Activated naive CD8-positive, alpha-beta T cell treated with anti-CD3 and anti-CD28 coated beads, Interleukin-2, amount 50 U/mL, for 24 hours (primary cell): ENCODE measurements around the gene METTL16.
A peak's percentile ranks its signal among the peaks of the same experiment; 100 is the strongest.
"Not testable (repeated sequence)": the region's sequence is repeated elsewhere in the genome, so short reads cannot be mapped to it uniquely, and the experiment has no call there.

Experiments
- ATAC-seq: fragments of 150-1000 bp; cut with Tn5 transposase; one replicate; pipeline ENCODE4 v1.10.0; 2021
- DNase-seq: peaks from one replicate; pipeline ENCODE4 v3.0.0; 2021
- H3K27ac Mint-ChIP-seq: one replicate; pipeline ENCODE4 v1.8.0; 2021; ENCODE audit warnings: mild to moderate bottlenecking, mixed read lengths
- H3K27me3 Mint-ChIP-seq: one replicate; pipeline ENCODE4 v1.8.0; 2021; ENCODE audit warnings: mixed read lengths
- H3K36me3 Mint-ChIP-seq: one replicate; pipeline ENCODE4 v1.8.0; 2021; ENCODE audit warnings: low read depth, mixed read lengths
- H3K4me1 Mint-ChIP-seq: one replicate; pipeline ENCODE4 v1.8.0; 2021; ENCODE audit warnings: mixed read lengths
- H3K4me3 Mint-ChIP-seq: one replicate; pipeline ENCODE4 v1.8.0; 2021; ENCODE audit warnings: mild to moderate bottlenecking, moderate library complexity, mixed read lengths
- H3K9me3 Mint-ChIP-seq: one replicate; pipeline ENCODE4 v1.8.0; 2021; ENCODE audit warnings: mixed read lengths

Gene METTL16

DNA sequence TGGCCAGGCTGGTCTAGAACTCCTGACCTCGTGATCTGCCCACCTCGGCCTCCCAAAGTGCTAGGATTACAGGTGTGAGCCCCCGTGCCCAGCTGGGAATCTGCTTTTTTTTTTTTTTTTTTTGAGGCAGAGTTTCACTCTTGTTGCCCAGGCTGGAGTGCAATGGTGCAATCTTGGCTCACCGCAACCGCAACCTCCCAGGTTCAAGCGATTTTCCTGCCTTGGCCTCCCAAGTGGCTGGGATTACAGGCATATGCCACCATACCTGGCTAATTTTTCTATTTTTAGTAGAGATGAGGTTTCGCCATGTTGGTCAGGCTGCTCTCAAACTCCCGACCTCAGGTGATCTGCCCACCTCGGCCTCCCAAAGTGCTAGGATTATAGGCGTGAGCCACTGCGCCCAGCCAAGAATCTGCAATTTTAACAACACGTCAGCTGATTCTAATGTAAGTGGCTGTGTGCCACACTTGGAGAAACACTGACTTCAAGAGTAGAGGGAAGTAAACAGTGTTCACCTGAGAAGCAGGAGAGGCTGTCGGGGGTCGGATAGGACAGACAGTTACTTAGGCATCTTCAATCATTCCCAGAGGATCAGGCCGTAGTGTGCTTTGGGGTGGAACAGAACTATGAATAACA lies 10.2 kb upstream of the METTL16 start:
- DNase-seq, ATAC-seq, H3K27ac Mint-ChIP-seq, H3K36me3 Mint-ChIP-seq, H3K9me3 Mint-ChIP-seq, H3K27me3 Mint-ChIP-seq, H3K4me3 Mint-ChIP-seq, H3K4me1 Mint-ChIP-seq: not testable (repeated sequence)

DNA sequence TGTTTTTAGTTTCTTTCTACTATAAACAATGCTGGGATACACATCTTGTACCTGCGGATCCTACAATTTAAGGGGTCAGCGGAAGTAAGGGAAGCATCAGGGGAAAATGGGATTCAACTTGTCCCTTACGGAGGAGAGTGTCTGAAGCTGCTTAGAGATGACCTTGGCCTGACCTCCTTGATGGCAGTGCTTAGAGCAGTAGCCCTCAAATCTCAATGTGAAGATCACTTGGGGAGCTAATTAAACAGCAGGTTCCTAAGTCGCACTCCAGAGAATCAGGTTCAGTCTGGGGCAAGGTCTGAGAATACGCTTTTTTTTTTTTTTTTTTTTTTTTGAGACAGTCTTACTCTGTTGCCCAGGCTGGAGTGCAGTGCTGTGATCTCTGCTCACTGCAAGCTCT lies 9.6 kb upstream of the METTL16 start:
- Mint-ChIP-seq H3K27me3 (no peaks in the 10 kb centered on the region), H3K4me1 (no peaks in the 10 kb centered on the region), H3K9me3 (no peaks in the 10 kb centered on the region), H3K27ac (no peak overlapping the region), H3K4me3 (no peak overlapping the region), H3K36me3 (peaks cover 1% of the 10 kb centered on the region)
- ATAC-seq (no peak), DNase-seq (no peak)

DNA sequence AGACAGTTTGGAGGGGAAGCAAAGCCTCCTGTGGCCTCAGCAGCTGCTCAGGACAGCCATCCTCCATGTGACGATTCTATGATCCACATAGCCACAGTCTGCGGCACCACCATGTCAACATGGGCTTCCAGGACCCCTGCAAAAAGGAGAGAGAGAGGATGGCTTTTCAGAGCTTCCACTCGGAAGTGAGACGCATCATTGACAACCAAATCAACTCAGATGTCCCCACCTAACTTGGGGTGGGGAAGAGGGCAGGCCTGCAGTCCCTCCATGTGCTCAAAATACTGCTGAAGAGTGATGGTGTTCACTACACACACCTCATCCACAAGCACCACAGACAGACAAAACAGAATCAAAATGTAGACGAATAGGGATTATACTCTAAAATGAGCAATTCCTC lies 5.9 kb upstream of the METTL16 start:
- Mint-ChIP-seq H3K27me3 (no peaks in the 10 kb centered on the region), H3K9me3 (no peaks in the 10 kb centered on the region), H3K36me3 (no peaks in the 10 kb centered on the region), H3K4me1 (peaks cover 3% of the 10 kb centered on the region), H3K27ac (no peak overlapping the region), H3K4me3 (no peak overlapping the region)
- ATAC-seq (no peak), DNase-seq (no peak)

DNA sequence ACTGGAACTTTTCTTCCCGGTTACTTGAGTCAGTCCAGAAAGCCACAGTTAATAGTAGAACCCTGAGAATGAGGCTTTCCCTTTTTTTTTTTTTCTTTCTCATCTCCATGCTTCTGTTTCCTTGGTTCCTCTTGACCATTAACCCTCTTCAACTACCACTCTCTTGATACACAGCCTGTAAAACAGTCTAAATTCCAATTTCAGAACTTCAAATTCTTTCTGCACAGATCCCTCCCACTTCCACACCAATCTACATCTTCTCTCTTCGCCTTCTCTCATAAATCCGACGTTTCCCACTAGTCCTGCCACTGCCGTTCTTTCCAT lies 588 bp downstream of the METTL16 start:
- Mint-ChIP-seq H3K4me3 (no peak overlapping the region), H3K4me1 (peaks cover 17% of the 10 kb centered on the region), H3K9me3 (no peaks in the 10 kb centered on the region), H3K27ac (no peak overlapping the region), H3K27me3 (no peaks in the 10 kb centered on the region), H3K36me3 (peaks cover 16% of the 10 kb centered on the region)
- DNase-seq (no peak), ATAC-seq (no peak)

DNA sequence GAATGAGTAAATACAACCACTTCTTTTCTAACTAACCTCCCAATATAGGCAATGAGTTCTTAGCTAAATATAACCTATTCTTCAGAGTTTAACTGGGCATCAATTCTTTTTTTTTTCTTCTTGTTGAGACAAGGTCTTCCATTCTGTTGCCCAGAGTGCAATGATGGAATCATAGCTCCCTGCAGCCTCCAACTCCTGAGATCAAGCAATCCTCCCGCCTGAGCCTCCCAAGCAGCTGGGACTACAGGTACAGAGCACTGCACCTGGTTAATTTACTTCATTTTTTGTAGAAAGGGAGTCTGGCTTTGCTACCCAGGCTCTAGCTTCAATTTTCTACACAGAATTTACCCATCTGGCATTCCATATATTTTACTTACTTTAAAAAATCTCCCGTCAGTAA lies 1.1 kb downstream of the METTL16 start:
- peaks cover 21% of the 10 kb centered on the region for H3K4me1 Mint-ChIP-seq

DNA sequence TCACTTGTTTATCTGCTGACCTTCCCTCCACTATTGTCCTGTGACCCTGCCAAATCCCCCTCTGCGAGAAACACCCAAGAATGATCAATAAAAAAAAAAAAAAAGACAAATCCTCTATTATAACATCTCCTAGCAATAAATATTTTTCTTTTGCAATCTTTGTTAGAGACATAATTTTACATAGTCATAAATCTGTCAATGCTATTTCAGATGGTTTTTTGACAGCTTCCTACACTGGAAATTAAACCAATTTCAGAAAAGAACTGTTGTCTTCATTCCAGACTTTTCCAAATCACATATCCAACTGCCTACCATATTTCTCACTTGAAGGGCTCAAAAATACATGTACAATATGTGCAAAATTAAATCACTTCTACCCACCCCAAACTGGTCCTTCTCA lies 3.7 kb downstream of the METTL16 start:
- Mint-ChIP-seq H3K27me3 (no peaks in the 10 kb centered on the region), H3K9me3 (no peaks in the 10 kb centered on the region), H3K27ac (peak overlapping the region; percentile 1), H3K4me1 (peaks cover 26% of the 10 kb centered on the region), H3K4me3 (no peak overlapping the region), H3K36me3 (peaks cover 30% of the 10 kb centered on the region)
- DNase-seq = no peak
- no peak for ATAC-seq

More for the DNA sequence above, 1.1 kb downstream of the METTL16 start:
- Mint-ChIP-seq H3K27me3 (no peaks in the 10 kb centered on the region), H3K9me3 (no peaks in the 10 kb centered on the region), H3K4me3 (no peak overlapping the region), H3K36me3 (peaks cover 20% of the 10 kb centered on the region), H3K27ac (no peak overlapping the region)
- DNase-seq (no peak), ATAC-seq (no peak)

DNA sequence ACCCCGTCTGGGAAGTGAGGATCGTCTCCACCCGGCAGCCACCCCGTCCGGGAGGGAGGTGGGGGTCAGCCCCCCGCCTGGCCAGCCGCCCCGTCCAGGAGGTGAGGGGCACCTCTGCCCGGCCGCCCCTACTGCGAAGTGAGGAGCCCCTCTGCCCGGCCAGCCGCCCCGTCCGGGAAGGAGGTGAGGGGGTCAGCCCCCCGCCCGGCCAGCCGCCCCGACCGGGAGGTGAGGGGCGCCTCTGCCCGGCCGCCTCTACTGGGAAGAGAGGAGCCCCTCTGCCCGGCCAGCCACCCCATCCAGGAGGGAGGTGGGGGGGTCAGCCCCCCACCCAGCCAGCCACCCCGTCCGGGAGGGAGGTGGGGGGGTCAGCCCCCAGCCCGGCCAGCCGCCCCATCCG lies 4.7 kb downstream of the METTL16 start:
- DNase-seq, H3K27ac Mint-ChIP-seq, H3K27me3 Mint-ChIP-seq, H3K9me3 Mint-ChIP-seq, ATAC-seq, H3K4me3 Mint-ChIP-seq: not testable (repeated sequence)
- H3K4me1 Mint-ChIP-seq = peaks cover 29% of the 10 kb centered on the region
- peaks cover 36% of the 10 kb centered on the region for H3K36me3 Mint-ChIP-seq

DNA sequence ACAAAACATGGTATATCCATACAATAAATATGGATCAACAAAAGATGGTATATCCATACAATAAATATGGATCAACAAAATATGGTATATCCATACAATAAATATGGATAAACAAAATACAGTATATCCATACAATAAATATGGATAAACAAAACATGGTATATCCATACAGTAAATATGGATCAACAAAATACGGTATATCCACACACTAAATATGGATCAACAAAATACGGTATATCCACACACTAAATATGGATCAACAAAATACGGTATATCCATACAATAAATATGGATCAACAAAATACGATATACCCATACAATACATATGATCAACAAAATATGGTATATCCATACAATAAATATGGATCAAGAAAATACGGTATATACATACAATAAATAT lies 8.1 kb downstream of the METTL16 start:
- H3K9me3 Mint-ChIP-seq = no peaks in the 10 kb centered on the region
- DNase-seq = no peak
- H3K27me3 Mint-ChIP-seq = no peaks in the 10 kb centered on the region
- no peak overlapping the region for H3K27ac Mint-ChIP-seq
- H3K4me3 Mint-ChIP-seq = no peak overlapping the region
- H3K4me1 Mint-ChIP-seq = peaks cover 24% of the 10 kb centered on the region
- peaks cover 42% of the 10 kb centered on the region for H3K36me3 Mint-ChIP-seq
- ATAC-seq = no peak

DNA sequence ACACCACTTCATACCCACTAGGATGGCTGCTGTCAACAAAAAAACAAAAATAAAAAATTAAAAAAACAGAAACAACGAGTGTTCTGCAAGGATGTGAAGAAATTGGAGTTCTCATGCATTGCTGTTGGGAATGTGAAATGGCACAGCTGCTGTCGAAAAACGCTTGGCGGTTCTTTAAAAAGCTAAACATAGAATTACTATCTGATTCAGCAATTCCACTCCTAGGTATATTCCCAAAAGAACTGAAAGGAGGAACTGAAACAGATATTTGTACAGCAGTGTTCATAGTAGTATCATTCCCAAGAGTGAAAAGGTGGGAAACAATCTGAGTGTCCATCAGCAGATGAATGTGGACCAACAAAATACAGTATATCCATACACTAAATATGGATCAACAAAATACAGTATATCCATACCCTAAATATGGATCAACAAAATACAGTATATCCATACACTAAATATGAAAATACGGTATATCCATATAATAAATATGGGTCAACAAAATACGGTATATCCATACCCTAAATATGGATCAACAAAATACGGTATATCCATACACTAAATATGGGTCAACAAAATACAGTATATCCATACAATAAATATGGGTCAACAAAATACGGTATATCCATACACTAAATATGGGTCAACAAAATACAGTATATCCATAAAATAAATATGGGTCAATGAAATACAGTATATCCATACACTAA lies 8.7 kb downstream of the METTL16 start:
- Mint-ChIP-seq H3K27ac (no peak overlapping the region), H3K27me3 (no peaks in the 10 kb centered on the region), H3K36me3 (peaks cover 37% of the 10 kb centered on the region), H3K4me1 (peaks cover 18% of the 10 kb centered on the region), H3K4me3 (no peak overlapping the region), H3K9me3 (no peaks in the 10 kb centered on the region)
- DNase-seq (no peak), ATAC-seq (no peak)

DNA sequence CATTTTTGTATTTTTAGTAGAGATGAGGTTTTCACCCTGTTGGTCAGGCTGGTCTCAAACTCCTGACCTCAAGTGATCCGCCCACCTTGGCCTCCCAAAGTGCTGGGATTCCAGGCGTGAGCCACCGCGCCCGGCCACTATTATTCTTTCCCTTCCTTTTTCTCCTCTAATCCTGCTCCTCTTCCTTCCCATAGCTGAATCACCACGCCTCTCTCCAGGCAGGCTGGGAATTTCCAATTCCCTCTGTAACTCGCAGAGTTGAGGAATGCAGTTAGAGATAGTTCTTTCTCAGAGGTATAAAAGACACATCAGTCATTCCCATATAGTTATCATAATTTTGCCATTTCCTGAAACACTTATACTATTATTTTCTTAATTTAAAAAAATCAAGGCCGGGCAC lies 11.2 kb downstream of the METTL16 start:
- ATAC-seq = no peak
- peaks cover 12% of the 10 kb centered on the region for H3K4me1 Mint-ChIP-seq

DNA sequence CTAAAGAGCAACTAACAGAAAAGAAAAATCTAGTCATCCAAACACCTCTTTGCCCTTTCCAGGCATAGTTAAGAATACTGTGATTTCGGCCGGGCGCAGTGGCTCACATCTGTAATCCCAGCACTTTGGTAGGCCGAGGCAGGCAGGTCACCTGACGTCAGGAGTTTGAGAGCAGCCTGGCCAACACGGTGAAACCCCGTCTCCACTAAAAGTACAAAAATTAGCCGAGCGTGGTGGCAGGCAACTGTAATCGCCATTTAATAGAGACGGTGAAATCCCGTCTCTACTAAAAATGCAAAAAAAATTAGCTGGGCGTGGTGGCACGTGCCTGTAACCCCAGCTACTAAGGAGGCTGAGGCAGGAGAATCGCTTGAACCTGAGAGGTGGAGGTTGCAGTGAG lies 22.4 kb downstream of the METTL16 start:
- not testable (repeated sequence) for H3K27me3 Mint-ChIP-seq, DNase-seq, H3K4me3 Mint-ChIP-seq, H3K9me3 Mint-ChIP-seq, ATAC-seq, H3K27ac Mint-ChIP-seq
- peaks cover 22% of the 10 kb centered on the region for H3K4me1 Mint-ChIP-seq
- peaks cover 23% of the 10 kb centered on the region for H3K36me3 Mint-ChIP-seq

More for the DNA sequence above, 11.2 kb downstream of the METTL16 start:
- Mint-ChIP-seq H3K36me3 (peaks cover 33% of the 10 kb centered on the region), H3K9me3 (no peaks in the 10 kb centered on the region), H3K4me3 (no peak overlapping the region), H3K27ac (no peak overlapping the region), H3K27me3 (no peaks in the 10 kb centered on the region)
- no peak for DNase-seq

DNA sequence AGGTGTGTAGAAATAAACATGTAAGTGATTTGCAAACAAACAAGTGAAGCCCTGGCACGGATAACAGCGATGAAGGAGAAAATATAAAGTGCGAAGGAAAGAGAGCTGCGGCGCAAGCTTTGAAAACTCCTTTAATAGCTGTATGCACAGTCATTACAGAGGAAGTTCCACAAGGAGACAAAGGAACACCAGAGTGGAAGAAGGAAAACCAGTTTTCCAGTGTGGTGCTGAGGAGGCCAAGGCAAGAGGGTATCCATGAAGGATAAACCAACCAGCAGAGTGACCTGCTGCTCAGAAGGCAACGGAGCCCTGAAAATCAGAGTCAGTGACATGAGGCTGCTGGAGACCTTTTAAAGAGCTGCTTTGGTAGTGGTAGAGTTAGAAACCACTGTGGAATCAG lies 24.4 kb downstream of the METTL16 start:
- ATAC-seq = no peak
- Mint-ChIP-seq H3K4me1 (peaks cover 38% of the 10 kb centered on the region), H3K36me3 (peaks cover 15% of the 10 kb centered on the region), H3K27ac (no peak overlapping the region), H3K4me3 (no peak overlapping the region), H3K9me3 (no peaks in the 10 kb centered on the region), H3K27me3 (no peaks in the 10 kb centered on the region)
- DNase-seq = no peak

DNA sequence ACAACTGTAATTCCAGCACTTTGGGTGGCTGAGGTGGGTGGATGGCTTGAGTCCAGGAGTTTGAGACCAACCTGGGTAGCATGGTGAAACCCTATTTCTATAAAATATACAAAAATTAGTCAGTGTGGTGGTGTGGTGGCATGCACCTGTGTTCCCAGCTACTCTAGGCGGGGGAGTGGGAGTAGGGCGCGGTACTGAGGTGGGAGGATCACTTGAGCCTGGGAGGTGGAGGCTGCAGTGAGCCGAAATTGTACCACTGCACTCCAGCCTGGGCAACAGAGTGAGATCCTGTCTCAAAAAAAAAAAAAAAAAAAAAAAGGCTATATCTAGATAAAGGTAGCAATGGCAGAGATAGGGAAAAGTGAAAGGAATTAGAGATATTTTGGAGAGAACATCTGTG lies 25.0 kb downstream of the METTL16 start:
- Mint-ChIP-seq H3K36me3 (peaks cover 13% of the 10 kb centered on the region), H3K4me1 (peaks cover 44% of the 10 kb centered on the region)
- H3K27ac Mint-ChIP-seq, DNase-seq, H3K27me3 Mint-ChIP-seq, H3K9me3 Mint-ChIP-seq, ATAC-seq, H3K4me3 Mint-ChIP-seq: not testable (repeated sequence)

DNA sequence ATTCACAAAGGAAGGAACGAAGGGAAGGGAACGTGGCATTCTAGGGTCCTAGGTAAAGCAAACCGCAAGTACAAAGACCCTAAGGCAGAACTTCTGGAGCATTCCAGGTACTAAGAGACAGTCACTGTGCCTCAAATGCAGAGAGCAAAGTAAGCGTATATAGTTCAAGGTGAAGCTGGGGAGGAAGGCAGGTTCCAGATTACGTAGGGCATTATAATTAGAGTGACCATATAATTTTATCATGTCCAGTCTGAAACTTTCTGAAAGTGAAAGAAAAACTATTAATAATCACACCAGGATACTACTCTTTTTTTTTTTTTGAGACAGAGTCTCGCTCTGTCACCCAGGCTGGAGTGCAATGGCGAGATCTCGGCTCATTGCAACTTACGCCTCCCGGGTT lies 25.7 kb downstream of the METTL16 start:
- DNase-seq (no peak), ATAC-seq (no peak)
- Mint-ChIP-seq H3K4me1 (peaks cover 48% of the 10 kb centered on the region), H3K9me3 (no peaks in the 10 kb centered on the region), H3K4me3 (no peak overlapping the region), H3K27ac (no peak overlapping the region), H3K27me3 (no peaks in the 10 kb centered on the region), H3K36me3 (peaks cover 13% of the 10 kb centered on the region)

DNA sequence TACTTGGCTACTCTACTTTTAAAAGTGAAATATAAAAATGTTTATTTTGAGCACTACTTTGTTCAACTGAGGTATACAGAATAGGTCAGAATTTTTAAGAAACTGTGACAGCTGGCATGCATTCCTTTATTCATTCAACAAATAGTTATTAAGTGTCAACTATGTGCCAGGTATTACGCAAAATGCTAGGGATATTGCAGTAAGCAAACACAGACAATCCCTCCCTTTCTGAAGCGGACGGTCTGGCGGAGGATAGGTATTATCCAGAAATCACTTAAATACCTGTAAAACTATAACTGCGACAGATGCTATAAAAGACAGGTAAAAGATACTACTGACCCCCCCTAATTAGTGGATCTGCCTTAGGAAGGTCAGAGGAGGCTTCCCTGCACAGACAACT lies 26.1 kb downstream of the METTL16 start:
- no peak for ATAC-seq
- Mint-ChIP-seq H3K27me3 (no peaks in the 10 kb centered on the region), H3K4me3 (no peak overlapping the region), H3K27ac (no peak overlapping the region), H3K9me3 (no peaks in the 10 kb centered on the region), H3K36me3 (peaks cover 11% of the 10 kb centered on the region), H3K4me1 (peaks cover 47% of the 10 kb centered on the region)
- no peak for DNase-seq
